ENCODE results near the gene LRRC1.

DNA sequence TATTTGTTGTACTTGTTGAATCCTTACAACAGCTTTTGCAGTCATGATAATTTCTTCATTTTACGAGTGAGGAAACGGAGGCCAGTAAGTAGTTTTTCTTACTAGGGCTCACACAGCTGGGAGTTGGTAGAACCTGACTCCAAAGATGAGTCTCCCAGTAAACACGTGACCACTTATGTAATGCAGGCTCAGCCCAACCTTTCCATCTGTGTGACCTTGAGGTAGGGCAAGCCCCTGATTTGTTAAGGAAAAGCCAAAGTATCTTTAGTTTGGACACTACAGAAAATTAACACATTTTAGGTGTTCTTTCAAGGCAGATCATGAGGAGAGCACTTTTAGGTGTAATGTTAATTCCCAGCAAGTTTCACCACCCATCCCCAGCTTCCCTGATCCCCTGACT lies 111.3 kb downstream of the LRRC1 start:
- TF ChIP-seq, protein P1, sequence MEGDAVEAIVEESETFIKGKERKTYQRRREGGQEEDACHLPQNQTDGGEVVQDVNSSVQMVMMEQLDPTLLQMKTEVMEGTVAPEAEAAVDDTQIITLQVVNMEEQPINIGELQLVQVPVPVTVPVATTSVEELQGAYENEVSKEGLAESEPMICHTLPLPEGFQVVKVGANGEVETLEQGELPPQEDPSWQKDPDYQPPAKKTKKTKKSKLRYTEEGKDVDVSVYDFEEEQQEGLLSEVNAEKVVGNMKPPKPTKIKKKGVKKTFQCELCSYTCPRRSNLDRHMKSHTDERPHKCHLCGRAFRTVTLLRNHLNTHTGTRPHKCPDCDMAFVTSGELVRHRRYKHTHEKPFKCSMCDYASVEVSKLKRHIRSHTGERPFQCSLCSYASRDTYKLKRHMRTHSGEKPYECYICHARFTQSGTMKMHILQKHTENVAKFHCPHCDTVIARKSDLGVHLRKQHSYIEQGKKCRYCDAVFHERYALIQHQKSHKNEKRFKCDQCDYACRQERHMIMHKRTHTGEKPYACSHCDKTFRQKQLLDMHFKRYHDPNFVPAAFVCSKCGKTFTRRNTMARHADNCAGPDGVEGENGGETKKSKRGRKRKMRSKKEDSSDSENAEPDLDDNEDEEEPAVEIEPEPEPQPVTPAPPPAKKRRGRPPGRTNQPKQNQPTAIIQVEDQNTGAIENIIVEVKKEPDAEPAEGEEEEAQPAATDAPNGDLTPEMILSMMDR (IDR thresholded peaks at IDR 0.05; ENCODE audit: extremely low read depth in 1 of 2, insufficient read depth in 1 of 2, low read depth in 1 of 2, low read length in 2 of 2): no peak
- TF ChIP-seq JUN (IDR thresholded peaks at IDR 0.05; ENCODE audit: borderline replicate concordance, insufficient read depth, insufficient read length, low read depth) (no peak), GATA2 (IDR thresholded peaks at IDR 0.05; ENCODE audit: insufficient read depth, insufficient read length, low read depth, low read length) (no peak), POLR2AphosphoS5 (IDR thresholded peaks at IDR 0.05; ENCODE audit: insufficient read depth, low read depth, low read length) (no peak), MYC (IDR thresholded peaks at IDR 0.05; ENCODE audit: low read depth, low read length) (no peak), EZH2 (IDR thresholded peaks at IDR 0.05; ENCODE audit: borderline replicate concordance, low read depth, low read length, severe bottlenecking) (no peak), POLR2A (IDR thresholded peaks at IDR 0.05; ENCODE audit: low read depth, low read length) (no peak), MAX (IDR thresholded peaks at IDR 0.05; ENCODE audit: insufficient read depth, insufficient read length) (no peak)
